ENCODE measurements around the gene ZNF48.

The ZNF48 gene

GRCh38 chr16:30417529-30418349 lies 22.5 kb downstream of the ZNF48 start:
- H3K27ac ChIP-seq (ENCODE audit: low read depth, low read length) = peak overlapping the region; percentile 56
- peak overlapping the region; percentile 39 to 47 for H3K4me3 ChIP-seq (ENCODE audit: low read depth in 1 of 2, low read length in 2 of 2)
- H3K9ac ChIP-seq (ENCODE audit: low read length) = peak overlapping the region; percentile 27

GRCh38 chr16:30418350-30419181 lies 23.3 kb downstream of the ZNF48 start:
- Histone ChIP-seq H3K9ac (ENCODE audit: low read length) (peak overlapping the region; percentile 9), H3K4me1 (ENCODE audit: insufficient read depth, low read length) (peaks cover 6% of the 10 kb centered on the region), H3K27ac (ENCODE audit: low read depth, low read length) (peak overlapping the region; percentile 56), H3K36me3 (ENCODE audit: insufficient read depth, low read length) (peaks cover 25% of the 10 kb centered on the region), H3K27me3 (ENCODE audit: control insufficient read depth in 1 of 2, insufficient read depth in 2 of 2, low read length in 2 of 2) (no peaks in the 10 kb centered on the region), H3K4me3 (ENCODE audit: low read depth in 1 of 2, low read length in 2 of 2) (peak overlapping the region; percentile 39 to 47), H3K9me3 (ENCODE audit: low read length) (no peaks in the 10 kb centered on the region)

More at GRCh38 chr16:30417529-30418349, 22.5 kb downstream of the ZNF48 start:
- Histone ChIP-seq H3K4me1 (ENCODE audit: insufficient read depth, low read length) (peaks cover 6% of the 10 kb centered on the region), H3K9me3 (ENCODE audit: low read length) (no peaks in the 10 kb centered on the region), H3K27me3 (ENCODE audit: control insufficient read depth in 1 of 2, insufficient read depth in 2 of 2, low read length in 2 of 2) (no peaks in the 10 kb centered on the region), H3K36me3 (ENCODE audit: insufficient read depth, low read length) (peaks cover 20% of the 10 kb centered on the region)

DNA sequence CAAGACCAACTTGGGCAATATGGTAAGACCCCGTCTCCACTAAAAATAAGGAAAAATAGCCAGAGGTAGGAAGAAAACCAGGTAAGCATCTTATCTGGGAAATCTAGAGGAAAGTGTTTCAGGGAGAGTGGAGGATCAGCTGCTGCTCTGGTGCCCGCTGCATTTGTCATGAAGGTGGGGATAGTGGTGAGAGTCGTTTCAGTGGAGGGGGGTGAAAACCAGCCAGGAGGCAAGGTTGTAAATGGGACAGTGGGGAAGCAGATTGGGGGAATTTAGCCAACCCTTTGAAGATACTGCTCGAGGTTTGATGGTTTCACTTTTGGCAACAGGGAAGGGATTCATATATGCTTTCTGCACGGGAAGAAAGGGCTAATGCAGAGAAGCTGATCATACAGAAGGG lies 25.8 kb downstream of the ZNF48 start:
- Histone ChIP-seq H3K36me3 (ENCODE audit: insufficient read depth, low read length) (peaks cover 26% of the 10 kb centered on the region), H3K27ac (ENCODE audit: low read depth, low read length) (no peak overlapping the region), H3K27me3 (ENCODE audit: control insufficient read depth in 1 of 2, insufficient read depth in 2 of 2, low read length in 2 of 2) (no peaks in the 10 kb centered on the region), H3K4me3 (ENCODE audit: low read depth in 1 of 2, low read length in 2 of 2) (no peak overlapping the region), H3K4me1 (ENCODE audit: insufficient read depth, low read length) (peaks cover 6% of the 10 kb centered on the region), H3K9me3 (ENCODE audit: low read length) (no peaks in the 10 kb centered on the region), H3K9ac (ENCODE audit: low read length) (no peak overlapping the region)

- Histone ChIP-seq H3K4me3 (ENCODE audit: low read depth in 1 of 2, low read length in 2 of 2) (no peak overlapping the region), H3K9me3 (ENCODE audit: low read length) (no peaks in the 10 kb centered on the region), H3K27me3 (ENCODE audit: control insufficient read depth in 1 of 2, insufficient read depth in 2 of 2, low read length in 2 of 2) (no peaks in the 10 kb centered on the region), H3K36me3 (ENCODE audit: insufficient read depth, low read length) (peaks cover 24% of the 10 kb centered on the region), H3K4me1 (ENCODE audit: insufficient read depth, low read length) (peaks cover 19% of the 10 kb centered on the region), H3K27ac (ENCODE audit: low read depth, low read length) (no peak overlapping the region), H3K9ac (ENCODE audit: low read length) (no peak overlapping the region)
These were observed 32.8 kb downstream of the ZNF48 start for GRCh38 chr16:30428055-30428454.

- Histone ChIP-seq H3K4me3 (ENCODE audit: low read depth in 1 of 2, low read length in 2 of 2) (peak overlapping the region; percentile 77 to 85), H3K4me1 (ENCODE audit: insufficient read depth, low read length) (peaks cover 19% of the 10 kb centered on the region), H3K9ac (ENCODE audit: low read length) (peak overlapping the region; percentile 60), H3K27ac (ENCODE audit: low read depth, low read length) (peak overlapping the region; percentile 76), H3K9me3 (ENCODE audit: low read length) (no peaks in the 10 kb centered on the region), H3K27me3 (ENCODE audit: control insufficient read depth in 1 of 2, insufficient read depth in 2 of 2, low read length in 2 of 2) (no peaks in the 10 kb centered on the region), H3K36me3 (ENCODE audit: insufficient read depth, low read length) (peaks cover 11% of the 10 kb centered on the region)
These were observed 34.1 kb downstream of the ZNF48 start for GRCh38 chr16:30429418-30429677.

GRCh38 chr16:30429678-30430427 lies 34.6 kb downstream of the ZNF48 start, which contains the start of gene DCTPP1:
Gene DCTPP1, minus strand, starts transcription at chr16:30430030. Its CDS starts 50 bp downstream, at chr16:30429980.
- no peaks in the 10 kb centered on the region for H3K27me3 ChIP-seq (ENCODE audit: control insufficient read depth in 1 of 2, insufficient read depth in 2 of 2, low read length in 2 of 2)
- H3K9ac ChIP-seq (ENCODE audit: low read length) = peak within 1 kb of the TSS; percentile 60
- peak within 1 kb of the TSS; percentile 76 for H3K27ac ChIP-seq (ENCODE audit: low read depth, low read length)
- peaks cover 9% of the 10 kb centered on the region for H3K36me3 ChIP-seq (ENCODE audit: insufficient read depth, low read length)
- peaks cover 19% of the 10 kb centered on the region for H3K4me1 ChIP-seq (ENCODE audit: insufficient read depth, low read length)
- no peaks in the 10 kb centered on the region for H3K9me3 ChIP-seq (ENCODE audit: low read length)
- H3K4me3 ChIP-seq (ENCODE audit: low read depth in 1 of 2, low read length in 2 of 2) = peak within 1 kb of the TSS; percentile 77 to 85

DNA sequence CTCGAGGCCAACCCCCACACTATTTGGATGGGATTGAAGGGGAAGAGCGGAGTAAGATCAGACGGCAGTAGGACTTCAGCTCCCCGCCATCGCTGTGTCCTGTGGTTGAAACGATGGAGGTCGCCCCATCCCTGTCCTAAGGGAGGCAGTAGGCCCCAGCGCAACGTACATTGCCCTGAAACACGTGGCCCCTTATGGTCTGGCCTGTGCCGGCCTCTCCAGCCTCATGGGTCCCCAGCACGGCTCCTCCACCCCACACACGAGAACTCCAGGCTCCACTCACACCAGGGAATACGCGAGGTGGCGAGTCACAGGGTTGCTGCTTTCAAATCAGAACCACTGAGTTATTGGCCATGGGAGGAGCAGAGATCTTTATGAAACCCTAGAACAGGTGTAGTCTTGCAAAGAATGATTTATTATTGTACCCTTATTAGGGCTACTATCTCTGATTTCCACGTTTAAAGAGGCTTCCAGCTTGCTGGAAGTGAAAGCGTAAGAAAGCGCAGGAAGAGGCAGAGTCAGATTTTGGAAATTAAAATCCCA lies 35.3 kb downstream of the ZNF48 start:
- H3K4me3 ChIP-seq (ENCODE audit: low read depth in 1 of 2, low read length in 2 of 2) = peak overlapping the region; percentile 77 to 85

DNA sequence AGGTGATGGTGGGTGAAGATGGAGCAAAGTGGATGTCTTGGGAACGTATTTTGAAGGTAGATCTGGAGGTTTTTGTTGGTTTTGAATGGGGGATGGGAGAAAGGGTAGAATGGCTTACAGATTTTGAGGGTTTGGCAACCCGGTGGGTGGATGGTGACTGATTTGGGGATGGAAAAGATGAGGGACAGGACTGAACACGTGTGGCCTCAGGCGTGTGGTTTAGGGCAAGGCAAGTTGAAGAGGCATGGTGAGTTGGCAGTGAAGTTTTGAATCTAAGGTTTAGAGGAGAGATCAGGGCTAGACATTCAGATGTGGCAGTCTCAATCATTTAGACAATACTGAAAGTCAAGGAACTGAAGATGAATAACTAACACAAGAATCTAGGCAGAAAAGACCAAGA lies 39.6 kb downstream of the ZNF48 start:
- Histone ChIP-seq H3K27ac (ENCODE audit: low read depth, low read length) (no peak overlapping the region), H3K4me1 (ENCODE audit: insufficient read depth, low read length) (peaks cover 8% of the 10 kb centered on the region), H3K27me3 (ENCODE audit: control insufficient read depth in 1 of 2, insufficient read depth in 2 of 2, low read length in 2 of 2) (no peaks in the 10 kb centered on the region), H3K4me3 (ENCODE audit: low read depth in 1 of 2, low read length in 2 of 2) (no peak overlapping the region), H3K9ac (ENCODE audit: low read length) (no peak overlapping the region), H3K36me3 (ENCODE audit: insufficient read depth, low read length) (no peaks in the 10 kb centered on the region), H3K9me3 (ENCODE audit: low read length) (no peaks in the 10 kb centered on the region)

More for the DNA sequence above, 35.3 kb downstream of the ZNF48 start:
- peaks cover 19% of the 10 kb centered on the region for H3K4me1 ChIP-seq (ENCODE audit: insufficient read depth, low read length)
- peak overlapping the region; percentile 76 for H3K27ac ChIP-seq (ENCODE audit: low read depth, low read length)
- H3K9ac ChIP-seq (ENCODE audit: low read length) = no peak overlapping the region
- H3K36me3 ChIP-seq (ENCODE audit: insufficient read depth, low read length) = peaks cover 9% of the 10 kb centered on the region
- no peaks in the 10 kb centered on the region for H3K9me3 ChIP-seq (ENCODE audit: low read length)
- no peaks in the 10 kb centered on the region for H3K27me3 ChIP-seq (ENCODE audit: control insufficient read depth in 1 of 2, insufficient read depth in 2 of 2, low read length in 2 of 2)

GRCh38 chr16:30437511-30438046 lies 42.4 kb downstream of the ZNF48 start:
- no peak overlapping the region for H3K9ac ChIP-seq (ENCODE audit: low read length)
- no peaks in the 10 kb centered on the region for H3K27me3 ChIP-seq (ENCODE audit: control insufficient read depth in 1 of 2, insufficient read depth in 2 of 2, low read length in 2 of 2)
- no peak overlapping the region for H3K27ac ChIP-seq (ENCODE audit: low read depth, low read length)
- H3K9me3 ChIP-seq (ENCODE audit: low read length) = no peaks in the 10 kb centered on the region
- no peaks in the 10 kb centered on the region for H3K4me1 ChIP-seq (ENCODE audit: insufficient read depth, low read length)
- no peaks in the 10 kb centered on the region for H3K36me3 ChIP-seq (ENCODE audit: insufficient read depth, low read length)
- no peak overlapping the region for H3K4me3 ChIP-seq (ENCODE audit: low read depth in 1 of 2, low read length in 2 of 2)

DNA sequence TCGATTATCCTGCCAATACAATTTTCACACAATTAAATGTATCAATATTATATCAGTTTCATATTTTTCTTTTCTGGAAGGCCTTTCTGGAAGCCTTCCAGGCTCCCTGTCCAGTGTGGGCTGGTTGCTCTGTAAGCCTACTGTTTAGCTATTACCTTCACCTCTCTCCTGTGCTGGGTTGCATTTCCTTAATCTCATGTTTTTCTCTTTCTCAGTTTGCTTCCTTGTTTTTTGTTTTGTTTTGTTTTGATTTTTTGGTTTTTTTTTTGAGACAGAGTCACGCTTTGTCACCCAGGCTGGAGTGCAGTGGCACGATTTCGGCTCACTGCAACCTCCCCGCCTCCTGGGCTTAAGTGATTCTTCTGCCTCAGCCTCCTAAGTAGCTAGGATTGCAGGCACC lies 43.6 kb downstream of the ZNF48 start:
- Histone ChIP-seq H3K9me3 (ENCODE audit: low read length) (no peaks in the 10 kb centered on the region), H3K27ac (ENCODE audit: low read depth, low read length) (no peak overlapping the region), H3K4me3 (ENCODE audit: low read depth in 1 of 2, low read length in 2 of 2) (no peak overlapping the region), H3K27me3 (ENCODE audit: control insufficient read depth in 1 of 2, insufficient read depth in 2 of 2, low read length in 2 of 2) (no peaks in the 10 kb centered on the region), H3K9ac (ENCODE audit: low read length) (no peak overlapping the region), H3K4me1 (ENCODE audit: insufficient read depth, low read length) (peaks cover 5% of the 10 kb centered on the region), H3K36me3 (ENCODE audit: insufficient read depth, low read length) (peaks cover 4% of the 10 kb centered on the region)

All from muscle layer of colon (tissue), 2 donors.